ENCODE results near the gene DPYSL4. TPM values are rescaled to one million over a fixed set of nuclear protein-coding genes. Genes with fewer than 3 reads are reported as not detected.

Gene DPYSL4
- total and polyA plus RNA-seq, 12 donors, result 2.4 to 78.9 (median 30.6) TPM

GRCh38 chr10:132236881-132237280 lies 50.1 kb downstream of the DPYSL4 start:
- intact Hi-C loops (cut with DNase I), result loop anchor here in 1 of 10 donors (5.0 kb wide), 1 partner anchor 55 kb away; no protein-coding TSS in a partner anchor

GRCh38 chr10:132237396-132237795 lies 50.6 kb downstream of the DPYSL4 start:
- H3K27ac ChIP-seq, result no peak overlapping the region
- peaks cover 0 to 9% (median 0%) of the 10 kb centered on the region in 9 donors for H3K4me1 ChIP-seq
- H3K36me3 ChIP-seq, result no peaks in the 10 kb centered on the region
- no peak for DNase-seq
- intact Hi-C loops (cut with DNase I), result loop anchor here in 1 of 10 donors (5.0 kb wide), 1 partner anchor 55 kb away; no protein-coding TSS in a partner anchor
- 90 to 92% methylated on average over 15 of the region's 15 CpGs for WGBS, 2 donors
- TF ChIP-seq CTCF (IDR thresholded peaks at IDR 0.05), result no peak
- no peak overlapping the region for H3K4me3 ChIP-seq
- H3K9me3 ChIP-seq, result no peaks in the 10 kb centered on the region
- H3K27me3 ChIP-seq, result no peaks in the 10 kb centered on the region
- no peak for ATAC-seq

More at GRCh38 chr10:132236881-132237280, 50.1 kb downstream of the DPYSL4 start:
- no peaks in the 10 kb centered on the region for H3K27me3 ChIP-seq
- TF ChIP-seq CTCF (IDR thresholded peaks at IDR 0.05), result no peak
- no peaks in the 10 kb centered on the region for H3K9me3 ChIP-seq
- H3K27ac ChIP-seq, result no peak overlapping the region
- DNase-seq (no peak), ATAC-seq (no peak)
- no peaks in the 10 kb centered on the region for H3K36me3 ChIP-seq
- WGBS, 2 donors, result 94 to 96% methylated on average over 13 of the region's 13 CpGs
- peaks cover 0 to 14% (median 0%) of the 10 kb centered on the region in 9 donors for H3K4me1 ChIP-seq
- no peak overlapping the region for H3K4me3 ChIP-seq

GRCh38 chr10:132237871-132238270 lies 51.1 kb downstream of the DPYSL4 start:
- WGBS, 2 donors, result 59 to 66% methylated on average over 9 of the region's 9 CpGs
- DNase-seq, result peak in 1 of 2 donors; percentile 10
- Histone ChIP-seq H3K9me3 (no peaks in the 10 kb centered on the region), H3K36me3 (no peaks in the 10 kb centered on the region), H3K27me3 (no peaks in the 10 kb centered on the region), H3K4me1 (peaks cover 0 to 8% (median 0%) of the 10 kb centered on the region in 9 donors), H3K27ac (no peak overlapping the region), H3K4me3 (no peak overlapping the region)
- intact Hi-C loops (cut with DNase I), result loop anchor here in 1 of 10 donors (5.0 kb wide), 1 partner anchor 54 kb away; no protein-coding TSS in a partner anchor
- TF ChIP-seq CTCF (IDR thresholded peaks at IDR 0.05), result no peak
- no peak for ATAC-seq

GRCh38 chr10:132238371-132239125 lies 51.8 kb downstream of the DPYSL4 start:
- Histone ChIP-seq H3K4me1 (peaks cover 0 to 8% (median 0%) of the 10 kb centered on the region in 9 donors), H3K9me3 (no peaks in the 10 kb centered on the region), H3K27me3 (no peaks in the 10 kb centered on the region), H3K4me3 (no peak overlapping the region), H3K27ac (no peak overlapping the region), H3K36me3 (no peaks in the 10 kb centered on the region)
- WGBS, 2 donors, result 93 to 97% methylated on average over 17 of the region's 17 CpGs
- DNase-seq (no peak), ATAC-seq (no peak)
- intact Hi-C loops (cut with DNase I), result loop anchor here in 1 of 10 donors (5.0 kb wide), 1 partner anchor 54 kb away; no protein-coding TSS in a partner anchor
- TF ChIP-seq CTCF (IDR thresholded peaks at IDR 0.05), result no peak
